GM12864 (cell line): Measurements from ENCODE around the gene BAIAP2.

Source experiments
- DNase-seq: peaks from one replicate; pipeline ENCODE4 v3.0.0-alpha.2; 2011; ENCODE audit warnings: low read depth
- H3K4me3 ChIP-seq: 2 replicates; pipeline ENCODE4 v1.5.1; 2011; ENCODE audit warnings: mild to moderate bottlenecking, low read depth, low read length, control low read depth
- TF ChIP-seq, protein P1 (sequence below): IDR thresholded peaks from 2 replicates; pipeline ENCODE4 v1.5.1; 2011; ENCODE audit warnings: low read depth, mild to moderate bottlenecking, moderate library complexity, low read length, control low read depth, inconsistent platforms; ENCODE audit errors: missing control alignments

The BAIAP2 gene

DNA sequence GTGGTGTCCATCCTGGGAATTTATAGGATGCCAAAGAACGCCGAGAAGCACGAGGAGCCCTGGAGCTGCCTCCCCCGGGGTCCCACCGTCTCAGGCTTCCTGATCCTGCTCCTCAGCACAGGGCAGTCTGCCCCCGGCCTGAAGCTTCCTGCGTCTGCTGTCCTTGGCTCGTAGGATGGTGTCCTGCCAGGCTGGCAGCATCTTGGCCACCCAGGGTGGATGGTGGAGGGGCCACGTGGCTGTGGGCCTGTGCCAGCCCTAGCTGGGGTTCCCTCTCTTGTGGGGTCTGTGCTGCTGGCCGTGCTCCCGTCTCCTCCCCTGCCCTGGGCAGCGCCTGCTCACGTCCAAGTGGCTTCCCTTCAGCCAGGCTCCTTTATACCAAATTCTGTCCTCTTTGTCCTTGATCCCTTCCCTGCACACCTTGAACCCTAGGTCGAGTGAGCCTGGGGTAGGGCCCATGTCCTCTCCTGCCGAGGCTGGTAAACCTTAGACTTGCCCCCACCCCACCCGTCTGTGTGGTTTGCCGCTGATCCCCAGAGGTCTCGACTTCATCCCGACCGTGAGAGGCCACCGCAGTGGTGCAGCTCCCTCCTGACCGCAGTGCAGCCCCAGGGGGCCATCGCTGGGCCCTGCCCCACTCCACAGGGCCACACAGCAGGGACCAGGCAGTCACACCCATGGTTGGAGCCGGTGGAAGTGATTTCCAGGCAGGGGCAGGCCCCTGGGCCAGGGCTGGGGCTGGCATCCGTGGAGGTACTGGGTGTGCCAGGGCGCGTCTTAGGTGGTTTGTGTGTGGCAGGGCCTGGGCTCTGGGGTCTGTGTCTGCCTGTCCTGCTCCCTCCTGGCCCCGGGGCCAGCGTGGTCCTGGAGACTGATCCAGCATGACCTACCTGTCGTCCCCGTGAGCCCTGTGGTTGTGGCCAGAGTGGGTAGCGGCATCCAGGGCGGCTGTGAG, 46.5 kb downstream of the BAIAP2 start:
- DNase-seq = no peak
- TF ChIP-seq, protein P1, sequence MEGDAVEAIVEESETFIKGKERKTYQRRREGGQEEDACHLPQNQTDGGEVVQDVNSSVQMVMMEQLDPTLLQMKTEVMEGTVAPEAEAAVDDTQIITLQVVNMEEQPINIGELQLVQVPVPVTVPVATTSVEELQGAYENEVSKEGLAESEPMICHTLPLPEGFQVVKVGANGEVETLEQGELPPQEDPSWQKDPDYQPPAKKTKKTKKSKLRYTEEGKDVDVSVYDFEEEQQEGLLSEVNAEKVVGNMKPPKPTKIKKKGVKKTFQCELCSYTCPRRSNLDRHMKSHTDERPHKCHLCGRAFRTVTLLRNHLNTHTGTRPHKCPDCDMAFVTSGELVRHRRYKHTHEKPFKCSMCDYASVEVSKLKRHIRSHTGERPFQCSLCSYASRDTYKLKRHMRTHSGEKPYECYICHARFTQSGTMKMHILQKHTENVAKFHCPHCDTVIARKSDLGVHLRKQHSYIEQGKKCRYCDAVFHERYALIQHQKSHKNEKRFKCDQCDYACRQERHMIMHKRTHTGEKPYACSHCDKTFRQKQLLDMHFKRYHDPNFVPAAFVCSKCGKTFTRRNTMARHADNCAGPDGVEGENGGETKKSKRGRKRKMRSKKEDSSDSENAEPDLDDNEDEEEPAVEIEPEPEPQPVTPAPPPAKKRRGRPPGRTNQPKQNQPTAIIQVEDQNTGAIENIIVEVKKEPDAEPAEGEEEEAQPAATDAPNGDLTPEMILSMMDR = no peak

DNA sequence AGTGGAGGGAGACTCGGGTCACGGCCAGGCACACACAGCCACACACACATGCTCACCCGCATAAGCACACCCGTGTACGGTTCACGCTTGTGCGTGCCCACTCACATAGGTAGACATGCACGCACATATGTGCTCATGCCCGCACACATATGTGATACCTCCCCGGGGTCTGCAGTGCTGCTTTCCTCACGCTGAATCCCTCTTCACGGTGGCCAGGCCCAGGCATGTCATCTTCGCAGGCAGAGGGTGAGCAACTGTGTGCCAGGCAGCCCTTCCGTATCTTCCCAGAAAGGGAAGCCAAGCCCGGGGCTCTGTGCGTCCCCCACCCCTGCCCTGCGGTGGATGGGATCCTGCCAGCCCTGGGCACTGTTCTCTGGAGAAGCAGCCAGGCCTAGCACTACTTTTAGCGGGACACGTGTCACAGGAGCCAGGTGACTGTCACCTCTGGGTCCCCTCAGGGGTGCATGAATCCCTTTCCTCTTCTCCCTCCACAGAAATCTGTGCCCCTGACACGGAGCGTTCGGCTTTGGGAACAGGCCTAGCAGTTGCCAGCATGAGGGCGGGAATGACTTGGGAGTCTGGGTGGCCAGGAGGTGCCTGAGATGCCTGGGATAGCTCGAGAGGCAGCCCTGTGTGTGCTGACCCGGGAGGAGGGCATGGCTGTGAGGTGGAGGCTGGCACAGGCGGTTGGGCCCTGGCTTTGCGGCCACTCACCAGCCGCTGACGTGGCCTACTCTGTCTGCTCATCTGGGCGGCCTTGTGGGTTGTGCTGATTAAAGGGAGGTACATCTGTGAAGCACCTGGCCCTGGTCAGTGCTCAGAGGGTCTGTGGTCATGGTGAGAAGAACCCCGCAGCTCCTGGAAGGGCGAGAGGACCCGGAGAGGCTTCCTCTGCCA, 47.5 kb downstream of the BAIAP2 start:
- TF ChIP-seq, protein P1 = no peak
- no peak overlapping the region for H3K4me3 ChIP-seq
- no peak for DNase-seq

More for the DNA sequence above, 46.5 kb downstream of the BAIAP2 start:
- H3K4me3 ChIP-seq = no peak overlapping the region

DNA sequence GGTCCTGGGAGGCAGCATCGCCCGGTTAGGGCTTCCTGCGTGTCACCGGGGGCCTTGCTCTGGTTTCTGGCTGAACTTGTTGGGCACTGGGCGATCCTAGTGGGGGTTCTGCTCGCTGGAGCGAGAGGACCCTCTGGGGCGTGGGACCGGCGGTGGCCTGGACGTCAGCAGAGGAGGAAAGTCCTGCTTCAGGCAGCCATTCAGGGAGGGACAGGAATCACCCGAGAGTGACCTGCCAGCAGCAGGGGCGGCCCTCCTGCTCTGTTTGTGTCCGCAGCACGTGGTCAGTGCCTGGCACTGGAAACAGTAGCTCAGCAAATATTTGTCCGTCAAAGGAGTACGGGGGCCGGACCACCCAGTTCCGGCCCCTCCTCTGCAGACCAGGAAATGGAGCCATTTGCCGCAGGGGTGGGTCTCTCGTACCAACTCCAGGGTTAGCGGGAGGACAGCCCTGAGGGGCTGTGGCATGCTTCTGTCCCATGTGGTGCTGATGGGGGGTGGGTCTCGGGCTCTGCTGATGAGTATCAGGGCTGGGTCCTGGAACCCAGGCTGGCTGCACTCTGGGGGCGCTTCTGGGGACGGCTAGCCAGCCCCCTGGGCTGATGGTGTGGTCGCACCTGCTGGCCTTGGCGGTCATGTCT, 48.3 kb downstream of the BAIAP2 start:
- H3K4me3 ChIP-seq = no peak overlapping the region
- TF ChIP-seq, protein P1 = no peak
- no peak for DNase-seq

DNA sequence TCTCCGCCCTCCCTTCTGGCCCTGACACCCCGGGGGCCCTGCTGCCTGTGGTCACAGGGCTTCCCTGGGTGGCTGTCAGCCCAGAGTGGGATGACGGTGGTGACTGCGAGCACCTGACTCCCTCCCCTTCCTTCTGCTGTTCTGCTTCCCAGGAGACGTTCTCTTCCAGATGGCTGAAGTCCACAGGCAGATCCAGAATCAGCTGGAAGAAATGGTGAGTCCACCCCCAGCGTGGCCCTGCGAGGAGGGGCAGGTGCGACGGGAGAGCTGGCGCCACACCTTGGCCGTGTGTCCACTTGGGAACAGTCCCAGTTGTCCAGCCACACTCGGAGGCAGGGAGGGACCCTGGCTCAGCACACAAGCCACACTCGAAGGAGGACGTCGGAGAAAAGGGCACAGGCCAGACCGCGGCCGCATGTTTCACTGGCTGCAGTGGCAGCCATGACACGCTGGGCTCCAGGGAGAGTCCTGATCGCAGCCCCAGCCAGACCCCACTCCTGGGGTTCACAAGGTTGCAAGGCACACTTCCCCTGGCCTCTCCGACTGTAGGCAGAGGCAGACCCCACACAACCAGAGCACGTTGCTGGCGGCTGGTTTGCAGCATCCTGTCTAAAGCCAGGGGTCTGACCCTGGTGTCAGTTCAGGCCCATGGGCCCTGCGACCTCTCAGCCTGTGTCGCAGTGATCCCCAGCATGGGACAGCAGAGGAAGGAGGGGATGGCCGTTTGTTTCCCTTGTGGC, 49.9 kb downstream of the BAIAP2 start:
- DNase-seq = no peak
- H3K4me3 ChIP-seq = no peak overlapping the region
- TF ChIP-seq, protein P1 = no peak

DNA sequence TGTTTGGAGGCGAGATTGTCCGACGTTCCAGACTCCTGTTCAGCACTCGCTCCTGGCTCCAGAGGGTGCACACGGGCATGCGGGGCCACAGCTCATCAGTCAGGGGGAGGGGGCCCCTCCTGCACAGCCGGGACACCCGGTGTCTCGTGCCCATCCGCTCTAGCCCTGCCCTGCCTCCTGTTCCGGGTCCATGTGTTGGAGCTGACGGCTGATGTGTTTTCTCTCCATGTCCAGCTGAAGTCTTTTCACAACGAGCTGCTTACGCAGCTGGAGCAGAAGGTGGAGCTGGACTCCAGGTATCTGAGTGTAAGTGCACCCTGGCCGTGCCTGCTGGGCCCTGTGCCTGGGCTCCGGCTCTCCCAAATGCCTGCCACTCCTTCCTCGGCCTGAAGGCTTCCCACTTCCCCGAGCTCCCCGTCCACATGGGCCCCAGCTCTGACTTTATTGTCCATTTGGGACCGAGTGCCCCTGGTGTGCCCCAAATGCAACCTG, 50.5 kb downstream of the BAIAP2 start:
- H3K4me3 ChIP-seq = no peak overlapping the region
- TF ChIP-seq, protein P1 = no peak
- no peak for DNase-seq
